ENCODE results near the gene TUBB8.
"Not testable (repeated sequence)": the region's sequence is repeated elsewhere in the genome, so short reads cannot be mapped to it uniquely, and the experiment has no call there.

The TUBB8 gene

DNA sequence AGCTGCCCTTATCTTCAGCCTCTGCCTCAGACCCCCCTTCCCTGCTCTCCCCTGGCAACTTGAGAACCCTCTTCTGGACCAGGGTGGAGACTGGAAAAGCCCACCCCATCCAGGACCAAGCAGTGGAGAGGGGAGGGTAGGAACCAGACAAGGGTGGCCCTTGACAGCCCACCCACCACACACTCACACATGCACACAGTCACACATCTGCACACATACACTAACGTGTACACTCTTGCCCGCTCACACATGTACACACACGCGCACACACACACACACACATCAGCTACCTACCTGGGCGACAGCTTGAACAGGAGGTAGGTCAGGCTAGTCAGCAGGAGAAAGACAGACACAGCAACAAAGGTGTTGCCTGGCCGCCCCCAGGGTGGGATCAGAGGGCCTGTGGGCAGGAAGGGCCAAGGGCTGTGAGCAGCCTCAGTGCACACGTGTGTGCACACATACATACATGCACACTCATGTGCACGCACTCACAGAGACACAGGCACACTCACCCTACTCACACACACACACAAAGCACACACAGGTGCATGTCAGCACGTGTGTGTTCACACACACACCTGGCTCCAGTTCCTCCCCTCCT is 34.9 kb upstream of the TUBB8 start:
- no peak for DNase-seq (ENCODE audit: extremely low spot score)
- TF ChIP-seq SUZ12 (IDR thresholded peaks at IDR 0.05), result no peak
- no peak for TF ChIP-seq HDGF (IDR thresholded peaks at IDR 0.05; ENCODE audit: borderline replicate concordance)
- CTCF ChIA-PET, result no interaction called here
- POLR2A ChIA-PET, result no interaction called here

GRCh38 chr10:80477-81105 is 31.5 kb upstream of the TUBB8 start:
- no peak for TF ChIP-seq ELF4 (IDR thresholded peaks at IDR 0.05)
- TF ChIP-seq TARDBP (IDR thresholded peaks at IDR 0.05), result no peak
- CTCF ChIA-PET, result no interaction called here
- POLR2A ChIA-PET, result no interaction called here
- DNase-seq (ENCODE audit: extremely low spot score), result no peak

- CTCF ChIA-PET, result no interaction called here
- TF ChIP-seq FOXM1 (IDR thresholded peaks at IDR 0.05; ENCODE audit: borderline replicate concordance), result no peak
- TF ChIP-seq L3MBTL2 (conservative IDR thresholded peaks at IDR 0.05), result no peak
- TF ChIP-seq ELF4 (IDR thresholded peaks at IDR 0.05), result no peak
- no peak for TF ChIP-seq ZNF384 (IDR thresholded peaks at IDR 0.05)
- DNase-seq (ENCODE audit: extremely low spot score), result no peak
- POLR2A ChIA-PET, result no interaction called here
These were observed 30.6 kb upstream of the TUBB8 start for GRCh38 chr10:79532-80215.

- TF ChIP-seq TARDBP (IDR thresholded peaks at IDR 0.05) (no peak), ELF4 (IDR thresholded peaks at IDR 0.05) (no peak)
- CTCF ChIA-PET, result no interaction called here
- POLR2A ChIA-PET, result no interaction called here
These were observed 29.5 kb upstream of the TUBB8 start for GRCh38 chr10:78556-78955.

DNA sequence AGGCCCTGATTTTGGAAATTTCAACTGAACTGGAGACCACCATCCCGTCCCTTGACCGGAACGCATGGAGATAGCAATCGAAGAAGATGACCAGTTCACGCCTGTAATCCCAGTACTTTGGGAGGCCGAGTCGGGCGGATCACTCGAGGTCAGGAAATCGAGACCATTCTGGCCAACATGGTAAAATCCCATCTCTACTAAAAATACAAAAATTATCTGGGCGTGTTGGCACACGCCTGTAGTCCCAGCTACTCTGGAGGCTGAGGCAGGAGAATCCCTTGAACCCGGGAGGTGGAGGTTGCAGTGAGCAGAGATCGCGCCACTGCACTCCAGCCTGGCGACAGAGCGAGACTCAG is 25.1 kb upstream of the TUBB8 start:
- CTCF ChIA-PET; POLR2A ChIA-PET; DNase-seq (ENCODE audit: extremely low spot score): not testable (repeated sequence)

More at GRCh38 chr10:78556-78955, 29.5 kb upstream of the TUBB8 start:
- DNase-seq (ENCODE audit: extremely low spot score), result no peak

DNA sequence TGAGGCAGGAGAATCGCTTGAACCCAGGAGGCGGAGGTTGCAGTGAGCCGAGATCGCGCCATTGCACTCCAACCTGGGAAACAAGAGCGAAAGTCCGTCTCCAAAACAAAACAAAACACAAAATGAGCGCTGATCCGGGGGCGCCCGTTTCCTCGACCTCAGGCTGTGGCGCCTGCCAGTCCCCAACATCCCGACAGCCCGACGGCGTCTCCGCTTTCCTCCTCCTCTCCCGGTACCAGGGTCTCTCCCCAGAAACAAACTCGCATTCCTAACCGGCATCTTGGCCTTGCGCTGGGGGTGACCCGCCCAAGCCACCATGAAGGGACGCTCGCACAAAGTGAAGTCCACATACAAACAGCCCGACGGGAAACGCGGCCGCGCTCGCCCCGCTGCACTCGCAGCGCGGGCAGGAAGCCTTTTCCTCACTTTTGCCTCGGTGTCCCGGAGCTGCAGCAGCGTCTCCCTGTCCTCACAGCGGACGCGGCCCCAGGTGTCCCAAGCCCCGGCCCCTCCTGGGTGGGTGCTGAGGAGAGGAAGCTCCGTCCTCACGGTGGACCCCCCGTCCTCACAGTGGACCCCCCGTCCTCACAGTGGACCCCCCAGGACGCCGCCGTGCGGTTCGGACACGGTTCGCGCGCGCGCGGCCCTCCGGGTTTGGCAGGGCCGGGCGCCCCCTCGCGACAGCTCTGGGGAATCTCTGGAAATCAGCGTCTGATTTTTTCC is 24.6 kb upstream of the TUBB8 start:
- POLR2A ChIA-PET; CTCF ChIA-PET; DNase-seq (ENCODE audit: extremely low spot score): not testable (repeated sequence)

DNA sequence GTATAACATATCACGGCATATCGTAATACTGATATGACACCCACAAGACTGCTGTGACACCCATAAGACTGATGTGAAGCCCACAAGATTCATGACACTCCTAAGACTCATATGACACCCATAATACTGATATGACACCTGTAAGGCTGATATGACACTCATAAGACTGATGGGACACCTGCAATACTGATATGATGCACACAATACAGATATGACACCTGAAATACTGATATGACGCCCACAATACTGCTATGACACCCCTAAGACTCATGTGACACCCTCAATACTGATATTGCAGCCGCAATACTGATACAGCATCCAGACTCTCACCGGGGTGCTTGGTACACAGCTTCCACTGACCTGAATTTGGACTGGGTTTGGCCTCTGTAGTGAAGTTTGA is 19.1 kb upstream of the TUBB8 start:
- POLR2A ChIA-PET; DNase-seq (ENCODE audit: extremely low spot score); CTCF ChIA-PET: not testable (repeated sequence)

- DNase-seq (ENCODE audit: extremely low spot score); CTCF ChIA-PET; POLR2A ChIA-PET: not testable (repeated sequence)
These were observed 830 bp upstream of the TUBB8 start for GRCh38 chr10:49926-50325.

GRCh38 chr10:47864-48263 is 1.2 kb downstream of the TUBB8 start:
- DNase-seq (ENCODE audit: extremely low spot score); CTCF ChIA-PET; POLR2A ChIA-PET: not testable (repeated sequence)

GRCh38 chr10:13315-13635 is 35.8 kb downstream of the TUBB8 start:
- POLR2A ChIA-PET; DNase-seq (ENCODE audit: extremely low spot score); CTCF ChIA-PET: not testable (repeated sequence)

- CTCF ChIA-PET, POLR2A ChIA-PET: not testable (repeated sequence)
These were observed 36.4 kb downstream of the TUBB8 start for GRCh38 chr10:12444-13314.

GRCh38 chr10:11260-11659 is 37.8 kb downstream of the TUBB8 start:
- POLR2A ChIA-PET; CTCF ChIA-PET; DNase-seq (ENCODE audit: extremely low spot score): not testable (repeated sequence)

More at GRCh38 chr10:12444-13314, 36.4 kb downstream of the TUBB8 start:
- DNase-seq (ENCODE audit: extremely low spot score), result not testable (repeated sequence)

DNA sequence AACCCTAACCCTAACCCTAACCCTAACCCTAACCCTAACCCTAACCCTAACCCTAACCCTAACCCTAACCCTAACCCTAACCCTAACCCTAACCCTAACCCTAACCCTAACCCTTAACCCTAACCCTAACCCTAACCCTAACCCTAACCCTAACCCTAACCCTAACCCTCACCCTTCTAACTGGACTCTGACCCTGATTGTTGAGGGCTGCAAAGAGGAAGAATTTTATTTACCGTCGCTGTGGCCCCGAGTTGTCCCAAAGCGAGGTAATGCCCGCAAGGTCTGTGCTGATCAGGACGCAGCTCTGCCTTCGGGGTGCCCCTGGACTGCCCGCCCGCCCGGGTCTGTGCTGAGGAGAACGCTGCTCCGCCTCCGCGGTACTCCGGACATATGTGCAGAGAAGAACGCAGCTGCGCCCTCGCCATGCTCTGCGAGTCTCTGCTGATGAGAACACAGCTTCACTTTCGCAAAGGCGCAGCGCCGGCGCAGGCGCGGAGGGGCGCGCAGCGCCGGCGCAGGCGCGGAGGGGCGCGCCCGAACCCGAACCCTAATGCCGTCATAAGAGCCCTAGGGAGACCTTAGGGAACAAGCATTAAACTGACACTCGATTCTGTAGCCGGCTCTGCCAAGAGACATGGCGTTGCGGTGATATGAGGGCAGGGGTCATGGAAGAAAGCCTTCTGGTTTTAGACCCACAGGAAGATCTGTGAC is 38.7 kb downstream of the TUBB8 start:
- CTCF ChIA-PET; DNase-seq (ENCODE audit: extremely low spot score); POLR2A ChIA-PET: not testable (repeated sequence)
